HTR-8/SVneo (cell line): ENCODE measurements around the gene IFITM2.
"Not testable (repeated sequence)": the region's sequence is repeated elsewhere in the genome, so short reads cannot be mapped to it uniquely, and the experiment has no call there.

Experiments
- DNase-seq: peaks from one replicate; pipeline ENCODE4 v3.0.0; 2011; ENCODE audit warnings: low spot score, mixed read lengths; ENCODE audit not compliant: insufficient read length
- FAIRE-seq: peaks from 2 replicates; lab custom pipeline; 2011; peaks lifted over from hg19 to GRCh38; lab: Jason Lieb, UNC

Gene IFITM2

DNA sequence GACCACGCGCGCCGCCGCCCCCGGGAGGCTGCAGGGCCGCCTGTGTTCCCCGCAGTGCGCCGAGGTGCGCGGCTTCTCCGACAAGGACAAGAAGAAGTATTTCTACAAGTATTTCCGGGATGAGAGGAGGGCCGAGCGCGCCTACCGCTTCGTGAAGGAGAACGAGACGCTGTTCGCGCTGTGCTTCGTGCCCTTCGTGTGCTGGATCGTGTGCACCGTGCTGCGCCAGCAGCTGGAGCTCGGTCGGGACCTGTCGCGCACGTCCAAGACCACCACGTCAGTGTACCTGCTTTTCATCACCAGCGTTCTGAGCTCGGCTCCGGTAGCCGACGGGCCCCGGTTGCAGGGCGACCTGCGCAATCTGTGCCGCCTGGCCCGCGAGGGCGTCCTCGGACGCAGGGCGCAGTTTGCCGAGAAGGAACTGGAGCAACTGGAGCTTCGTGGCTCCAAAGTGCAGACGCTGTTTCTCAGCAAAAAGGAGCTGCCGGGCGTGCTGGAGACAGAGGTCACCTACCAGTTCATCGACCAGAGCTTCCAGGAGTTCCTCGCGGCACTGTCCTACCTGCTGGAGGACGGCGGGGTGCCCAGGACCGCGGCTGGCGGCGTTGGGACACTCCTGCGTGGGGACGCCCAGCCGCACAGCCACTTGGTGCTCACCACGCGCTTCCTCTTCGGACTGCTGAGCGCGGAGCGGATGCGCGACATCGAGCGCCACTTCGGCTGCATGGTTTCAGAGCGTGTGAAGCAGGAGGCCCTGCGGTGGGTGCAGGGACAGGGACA, 26.7 kb upstream of the IFITM2 start:
- FAIRE-seq (no peak), DNase-seq (no peak)

DNA sequence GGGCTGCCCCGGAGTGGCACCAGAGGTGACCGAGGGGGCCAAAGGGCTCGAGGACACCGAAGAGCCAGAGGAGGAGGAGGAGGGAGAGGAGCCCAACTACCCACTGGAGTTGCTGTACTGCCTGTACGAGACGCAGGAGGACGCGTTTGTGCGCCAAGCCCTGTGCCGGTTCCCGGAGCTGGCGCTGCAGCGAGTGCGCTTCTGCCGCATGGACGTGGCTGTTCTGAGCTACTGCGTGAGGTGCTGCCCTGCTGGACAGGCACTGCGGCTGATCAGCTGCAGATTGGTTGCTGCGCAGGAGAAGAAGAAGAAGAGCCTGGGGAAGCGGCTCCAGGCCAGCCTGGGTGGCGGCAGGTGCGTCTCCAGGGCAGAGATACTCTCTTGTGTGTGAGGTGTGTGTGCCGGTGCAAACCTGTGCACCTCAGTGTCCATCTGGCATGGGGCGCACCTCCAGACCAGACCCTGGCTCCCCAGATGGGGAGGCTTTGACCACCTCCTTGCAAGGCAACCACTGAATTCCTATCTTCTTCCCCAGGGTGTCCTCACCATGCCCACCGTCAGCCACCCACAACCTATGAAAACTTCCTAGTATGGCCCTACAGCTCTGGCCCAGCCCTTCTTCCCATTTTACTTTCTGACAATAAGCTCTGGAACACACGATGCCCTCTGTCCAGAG, 26.0 kb upstream of the IFITM2 start:
- no peak for FAIRE-seq
- DNase-seq = no peak

DNA sequence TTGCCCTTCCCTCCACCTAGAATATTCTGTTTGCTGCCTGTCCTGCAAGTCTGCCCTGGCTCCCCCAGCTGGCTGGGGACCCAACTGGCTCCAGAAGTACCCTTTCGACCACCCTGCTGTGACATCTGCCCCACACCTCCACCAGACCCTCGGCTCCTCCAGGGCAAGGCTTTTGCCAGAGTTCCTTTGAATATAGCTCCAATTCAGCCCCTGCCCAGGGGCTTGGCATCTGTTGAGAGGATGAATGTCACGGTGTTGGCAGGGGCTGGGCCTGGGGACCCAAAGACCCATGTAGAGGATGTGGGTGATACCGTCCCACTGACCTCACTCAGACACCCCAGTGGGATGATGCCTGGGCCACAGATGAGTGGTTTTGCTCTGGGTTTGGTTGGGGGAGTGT, 25.4 kb upstream of the IFITM2 start:
- DNase-seq (no peak), FAIRE-seq (no peak)

DNA sequence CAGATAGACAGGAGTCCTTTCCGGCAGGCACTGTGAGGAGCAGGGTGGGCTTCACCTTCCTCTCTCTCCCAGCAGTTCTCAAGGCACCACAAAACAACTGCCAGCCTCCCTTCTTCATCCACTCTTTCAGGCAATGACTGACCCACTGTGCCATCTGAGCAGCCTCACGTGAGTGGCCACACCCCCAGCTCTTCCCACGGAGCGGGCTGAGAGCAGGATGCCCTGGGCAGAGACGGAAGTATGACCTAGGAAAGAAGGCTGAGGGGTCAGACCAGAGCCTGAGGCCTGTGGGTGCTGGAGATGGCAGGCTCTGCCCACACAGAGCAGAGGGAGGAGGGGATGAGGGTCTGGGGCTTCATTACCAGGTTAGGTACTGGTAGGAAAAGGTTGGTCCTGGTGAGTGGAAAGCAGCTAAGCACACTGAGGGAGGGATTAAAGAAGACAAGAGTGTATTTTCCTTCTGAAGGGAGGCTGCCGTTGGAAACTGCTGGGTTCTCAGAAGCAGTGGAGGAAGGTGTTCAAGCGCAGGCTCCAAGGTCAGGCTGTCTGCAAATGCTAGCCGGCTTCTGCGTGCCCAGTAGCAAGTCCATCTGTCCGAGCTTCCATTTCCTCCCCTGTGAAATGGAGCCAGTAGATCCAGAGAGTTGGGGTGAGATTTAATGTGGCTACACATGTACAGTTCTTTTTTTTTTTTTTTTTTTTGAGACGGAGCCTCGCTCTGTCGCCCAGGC, 24.8 kb upstream of the IFITM2 start:
- FAIRE-seq (peak; percentile 16), DNase-seq (no peak)

DNA sequence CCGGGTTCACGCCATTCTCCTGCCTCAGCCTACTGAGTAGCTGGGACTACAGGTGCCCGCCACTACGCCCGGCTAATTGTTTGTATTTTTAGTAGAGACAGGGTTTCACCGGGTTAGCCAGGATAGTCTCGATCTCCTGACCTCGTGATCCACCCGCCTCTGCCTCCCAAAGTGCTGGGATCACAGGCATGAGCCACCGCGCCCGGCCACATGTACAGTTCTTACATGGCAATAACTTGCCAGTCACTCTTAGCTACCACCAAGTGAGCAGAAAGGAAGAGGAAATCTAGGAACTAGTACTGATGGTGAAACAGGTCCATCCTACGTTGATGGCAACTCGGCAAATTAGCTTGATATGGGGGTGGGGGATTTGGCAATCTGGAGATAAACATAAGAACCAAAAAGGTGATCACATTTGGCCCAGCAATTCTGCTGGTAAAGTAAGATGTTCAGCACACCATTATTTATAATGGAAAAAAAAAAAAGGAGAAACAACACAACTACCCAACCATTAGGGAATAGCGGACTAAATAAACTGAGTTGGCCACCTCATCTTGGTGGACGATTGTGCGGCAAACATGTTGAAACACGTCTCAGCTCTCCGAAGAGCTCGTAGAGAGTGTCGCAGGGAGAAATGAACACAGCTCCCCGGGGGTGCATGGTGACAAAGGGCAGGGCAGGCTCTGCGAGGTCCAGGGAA, 24.1 kb upstream of the IFITM2 start:
- no peak for FAIRE-seq

DNA sequence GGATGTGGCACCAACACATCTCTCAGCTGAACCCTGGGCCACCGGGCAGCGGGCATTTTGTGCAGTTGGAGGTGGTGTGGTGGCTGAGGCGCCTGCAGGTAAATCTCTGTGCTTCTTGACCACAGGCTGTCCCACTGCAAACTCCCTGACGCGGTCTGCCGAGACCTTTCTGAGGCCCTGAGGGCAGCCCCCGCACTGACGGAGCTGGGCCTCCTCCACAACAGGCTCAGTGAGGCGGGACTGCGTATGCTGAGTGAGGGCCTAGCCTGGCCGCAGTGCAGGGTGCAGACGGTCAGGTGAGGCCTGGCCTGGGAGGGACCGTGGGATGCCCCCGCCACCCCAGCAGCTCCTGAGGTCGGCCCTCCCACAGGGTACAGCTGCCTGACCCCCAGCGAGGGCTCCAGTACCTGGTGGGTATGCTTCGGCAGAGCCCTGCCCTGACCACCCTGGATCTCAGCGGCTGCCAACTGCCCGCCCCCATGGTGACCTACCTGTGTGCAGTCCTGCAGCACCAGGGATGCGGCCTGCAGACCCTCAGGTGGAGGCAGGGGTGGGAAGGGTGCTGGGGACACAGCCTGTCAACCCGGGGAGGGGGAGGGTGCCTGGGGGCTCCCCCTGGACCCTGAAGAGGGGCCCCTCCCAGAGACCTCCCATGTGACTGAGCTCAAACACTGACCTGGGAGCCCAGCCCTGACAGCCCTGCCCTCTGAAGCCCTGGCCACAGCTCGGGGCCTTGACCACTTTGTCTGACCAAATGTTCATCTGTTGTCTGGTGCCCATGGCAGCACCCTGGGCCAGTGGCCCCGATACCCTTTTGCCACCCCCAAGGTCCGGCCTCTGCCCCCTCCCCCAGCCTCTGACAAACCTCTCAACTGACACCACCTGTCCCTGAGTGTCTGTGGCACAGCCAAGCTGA, 23.3 kb upstream of the IFITM2 start:
- DNase-seq (no peak), FAIRE-seq (no peak)

More for the DNA sequence above, 24.1 kb upstream of the IFITM2 start:
- no peak for DNase-seq

DNA sequence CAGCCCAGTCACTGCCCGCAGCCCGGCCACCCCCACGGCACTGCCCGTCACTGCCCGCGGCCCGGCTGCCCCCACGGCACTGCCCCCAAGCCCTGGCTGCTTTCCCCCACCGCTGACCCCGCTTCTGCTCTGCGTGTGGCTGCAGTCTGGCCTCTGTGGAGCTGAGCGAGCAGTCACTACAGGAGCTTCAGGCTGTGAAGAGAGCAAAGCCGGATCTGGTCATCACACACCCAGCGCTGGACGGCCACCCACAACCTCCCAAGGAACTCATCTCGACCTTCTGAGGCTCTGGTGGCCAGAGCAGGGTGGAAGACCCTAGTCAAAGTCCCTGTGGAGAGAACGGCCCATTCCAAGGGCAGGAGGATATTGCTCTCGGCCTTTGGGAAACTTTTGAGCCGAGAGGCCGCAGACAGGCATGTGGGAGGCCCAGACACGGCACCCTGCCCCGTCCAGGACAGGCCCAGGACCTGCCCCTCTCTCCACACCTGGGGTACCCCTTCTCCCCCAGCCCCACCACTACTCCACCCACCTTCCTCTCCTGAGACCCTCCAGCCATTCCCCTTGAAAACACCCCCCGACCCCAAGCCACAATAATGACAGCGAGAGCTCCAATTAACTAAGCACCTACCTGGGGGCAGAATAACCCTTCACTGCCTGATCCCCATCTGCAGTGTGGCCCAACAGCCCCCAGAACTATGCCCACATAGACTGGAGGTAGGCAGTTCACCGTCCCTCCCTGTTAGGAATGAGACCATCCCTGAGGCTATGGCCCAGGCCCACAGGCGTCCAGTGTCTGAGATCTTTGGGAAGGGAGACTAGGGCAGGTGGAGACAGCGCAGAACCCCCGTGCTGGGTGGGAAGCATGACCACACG, 22.4 kb upstream of the IFITM2 start:
- FAIRE-seq (no peak), DNase-seq (no peak)

DNA sequence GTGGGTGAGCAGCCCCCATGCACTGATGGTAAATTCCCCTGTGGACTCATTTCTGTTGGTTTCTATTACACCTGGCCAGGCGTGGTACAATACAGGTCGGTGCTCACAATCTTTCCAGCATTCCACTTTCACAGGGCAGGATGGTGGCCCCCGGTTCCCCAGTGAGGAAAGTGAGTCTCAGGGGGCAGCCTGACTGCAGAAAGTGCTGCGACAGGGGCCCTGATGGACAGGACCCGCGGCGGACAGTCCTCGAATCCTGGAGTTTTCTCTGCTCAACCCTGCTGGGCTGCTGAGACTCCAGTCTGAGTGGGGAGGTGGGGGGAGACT, 21.8 kb upstream of the IFITM2 start:
- no peak for FAIRE-seq
- DNase-seq = no peak

DNA sequence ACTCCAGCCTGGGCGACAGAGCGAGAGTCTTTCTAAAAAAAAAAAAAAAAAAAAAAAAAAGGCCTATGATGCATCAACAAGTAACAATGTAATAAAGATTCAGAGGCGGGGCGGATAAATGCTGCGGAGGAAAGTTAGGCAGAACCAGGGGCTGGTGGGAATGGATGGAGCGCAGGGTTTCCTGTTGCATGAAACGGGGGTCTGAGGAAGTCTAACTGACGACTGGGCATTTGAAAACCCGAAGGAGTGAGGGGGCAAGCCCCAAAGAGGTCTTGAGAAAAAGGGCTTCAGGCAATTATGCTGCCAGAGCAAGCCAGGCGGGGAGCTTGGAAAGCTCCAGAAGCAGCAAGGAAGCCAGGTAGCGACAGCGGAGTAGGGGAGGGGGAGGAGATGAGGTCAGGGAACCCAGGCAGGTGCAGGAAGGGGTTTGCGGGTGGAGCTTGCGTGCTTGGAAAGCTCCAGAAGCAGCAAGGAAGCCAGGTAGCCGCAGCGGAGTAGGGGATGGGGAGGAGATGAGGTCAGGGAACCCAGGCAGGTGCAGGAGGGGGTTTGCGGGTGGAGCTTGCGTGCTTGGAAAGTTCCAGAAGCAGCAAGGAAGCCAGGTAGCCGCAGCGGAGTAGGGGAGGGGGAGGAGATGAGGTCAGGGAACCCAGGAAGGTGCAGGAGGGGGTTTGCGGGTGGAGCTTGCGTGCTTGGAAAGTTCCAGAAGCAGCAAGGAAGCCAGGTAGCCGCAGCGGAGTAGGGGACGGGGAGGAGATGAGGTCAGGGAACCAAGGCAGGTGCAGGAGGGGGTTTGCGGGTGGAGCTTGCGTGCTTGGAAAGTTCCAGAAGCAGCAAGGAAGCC, 20.4 kb upstream of the IFITM2 start:
- not testable (repeated sequence) for FAIRE-seq, DNase-seq

DNA sequence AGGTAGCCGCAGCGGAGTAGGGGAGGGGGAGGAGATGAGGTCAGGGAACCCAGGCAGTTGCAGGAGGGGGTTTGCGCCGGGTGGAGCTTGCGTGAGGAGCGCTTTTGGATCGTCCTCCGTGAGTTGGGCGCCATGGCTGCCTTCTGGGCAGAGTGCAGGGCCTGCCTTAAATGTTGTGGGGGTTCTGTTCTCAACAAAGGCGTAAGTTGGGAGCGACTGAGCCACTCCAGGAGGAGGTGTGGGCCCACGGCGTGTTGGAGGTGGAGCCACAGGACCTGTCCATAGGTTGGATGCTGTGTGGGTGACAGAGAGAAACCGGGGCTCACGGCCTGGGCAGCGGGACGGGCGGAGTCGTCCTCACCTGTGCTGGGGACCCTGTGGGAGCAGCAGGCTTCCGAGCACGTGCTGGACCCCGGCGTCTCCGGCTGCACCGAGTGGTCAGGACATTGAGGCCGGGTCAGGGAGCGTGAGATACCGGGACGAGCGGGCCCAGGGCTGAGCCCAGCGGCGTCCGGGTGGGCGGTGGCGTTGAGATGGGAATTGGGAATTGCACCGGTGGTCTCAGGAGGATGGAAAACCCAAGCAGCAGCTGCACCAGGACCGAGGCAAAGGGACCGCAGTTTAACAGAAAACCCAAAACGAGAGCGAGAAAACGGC, 19.7 kb upstream of the IFITM2 start:
- DNase-seq = no peak
- FAIRE-seq = no peak

DNA sequence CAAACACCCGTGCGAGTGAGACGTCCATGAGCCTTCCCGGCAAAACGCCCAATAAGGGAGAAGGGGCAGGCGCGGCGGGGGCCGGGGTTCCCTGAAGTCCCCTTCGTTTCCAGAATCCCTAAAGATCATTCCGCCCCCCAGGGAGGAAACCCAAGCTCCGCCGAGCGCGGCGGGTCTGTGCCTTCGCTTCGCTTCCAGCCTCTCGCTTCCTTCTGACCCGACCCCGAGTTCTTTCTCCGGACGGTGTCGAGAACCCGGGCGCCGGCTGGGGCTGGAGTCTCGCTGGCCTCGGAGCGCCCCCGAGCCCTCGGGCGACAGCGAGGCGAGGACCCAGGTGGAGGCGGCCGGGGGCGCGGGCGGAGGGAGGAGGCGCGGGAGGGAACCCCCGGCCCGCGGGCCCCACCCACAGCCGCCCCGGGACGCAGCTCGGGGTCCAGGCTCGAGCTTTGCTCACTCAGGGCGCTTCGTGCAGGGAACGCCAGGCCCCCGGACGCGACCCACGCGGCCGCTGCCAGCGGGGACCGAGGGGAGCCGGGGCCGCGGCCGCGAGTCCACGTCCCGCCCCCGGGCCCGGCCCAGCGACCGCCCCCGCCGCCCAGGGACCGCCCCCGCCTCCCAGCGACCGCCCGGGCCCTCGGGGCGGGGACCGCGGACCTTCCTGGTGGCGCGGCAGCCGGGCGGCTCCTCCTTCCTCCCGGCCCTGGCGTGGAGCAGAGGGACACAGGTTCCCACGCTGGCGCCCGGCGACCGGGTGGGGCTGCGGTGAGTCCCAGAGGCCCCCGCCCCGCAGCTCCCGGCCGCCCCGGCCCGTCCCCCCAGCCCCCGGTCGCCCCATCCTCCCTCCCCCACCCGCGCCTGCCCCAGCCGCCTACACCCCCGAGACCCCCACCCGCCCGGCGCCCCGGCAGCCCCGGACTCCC, 18.9 kb upstream of the IFITM2 start, which contains the start of gene PGGHG:
Gene PGGHG (plus strand): TSS at position 649 of the 920 bp plus-strand sequence. CDS start 691 bp downstream, outside the sequence.
- DNase-seq = peak; percentile 81
- peak; percentile 54 for FAIRE-seq

DNA sequence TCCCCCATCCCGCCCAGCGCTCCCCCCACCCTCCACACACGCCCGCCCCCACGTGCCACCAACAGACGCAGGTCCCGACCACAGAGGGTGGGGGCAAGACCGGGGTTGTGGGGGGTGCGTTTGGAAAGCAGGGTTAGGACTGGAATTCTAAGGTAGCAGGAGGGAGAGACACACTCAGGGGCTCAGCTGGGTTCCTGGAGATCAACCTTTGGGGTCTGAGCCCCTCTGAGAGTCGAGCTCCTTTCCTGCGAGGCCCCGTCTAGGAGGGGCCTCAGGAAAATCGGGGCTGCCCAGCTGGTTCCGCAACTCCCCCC, 18.3 kb upstream of the IFITM2 start:
- no peak for FAIRE-seq
- DNase-seq = no peak

DNA sequence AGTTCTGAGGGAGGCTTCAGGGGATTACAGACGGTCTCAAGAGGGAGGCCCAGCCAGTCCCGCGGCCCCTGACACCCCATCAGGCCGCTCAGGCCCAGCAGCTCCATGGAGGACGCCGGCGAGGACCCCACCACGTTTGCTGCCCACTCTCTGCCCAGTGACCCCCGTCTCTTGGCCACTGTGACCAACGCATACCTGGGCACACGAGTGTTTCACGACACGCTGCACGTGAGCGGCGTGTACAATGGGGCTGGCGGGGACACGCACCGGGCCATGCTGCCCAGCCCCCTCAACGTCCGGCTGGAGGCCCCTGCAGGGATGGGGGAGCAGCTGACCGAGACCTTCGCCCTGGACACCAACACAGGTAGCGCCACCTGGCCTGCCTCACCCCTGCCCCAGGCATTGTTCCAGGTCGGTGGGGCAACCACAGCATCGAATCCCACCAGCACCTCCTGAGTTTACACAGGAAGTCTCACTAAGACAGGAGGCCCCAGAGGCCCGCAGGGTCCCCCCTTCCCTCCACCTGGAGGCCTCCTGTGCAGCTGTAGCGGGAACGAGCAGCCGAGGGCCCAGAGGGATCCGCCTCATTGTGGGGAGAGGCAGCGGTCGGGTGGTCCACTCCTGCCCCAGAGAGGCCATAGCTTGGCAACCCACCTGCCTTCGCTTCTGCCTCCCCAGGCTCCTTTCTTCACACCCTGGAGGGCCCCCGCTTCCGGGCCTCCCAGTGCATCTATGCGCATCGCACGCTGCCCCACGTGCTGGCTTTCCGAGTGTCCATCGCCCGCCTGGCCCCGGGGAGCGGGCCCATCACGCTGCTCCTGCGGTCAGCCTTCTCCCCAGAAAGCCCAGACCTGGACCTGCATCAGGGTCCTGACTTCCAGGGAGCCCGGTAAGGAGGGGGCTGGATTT, 17.6 kb upstream of the IFITM2 start:
- no peak for FAIRE-seq
- DNase-seq = no peak

DNA sequence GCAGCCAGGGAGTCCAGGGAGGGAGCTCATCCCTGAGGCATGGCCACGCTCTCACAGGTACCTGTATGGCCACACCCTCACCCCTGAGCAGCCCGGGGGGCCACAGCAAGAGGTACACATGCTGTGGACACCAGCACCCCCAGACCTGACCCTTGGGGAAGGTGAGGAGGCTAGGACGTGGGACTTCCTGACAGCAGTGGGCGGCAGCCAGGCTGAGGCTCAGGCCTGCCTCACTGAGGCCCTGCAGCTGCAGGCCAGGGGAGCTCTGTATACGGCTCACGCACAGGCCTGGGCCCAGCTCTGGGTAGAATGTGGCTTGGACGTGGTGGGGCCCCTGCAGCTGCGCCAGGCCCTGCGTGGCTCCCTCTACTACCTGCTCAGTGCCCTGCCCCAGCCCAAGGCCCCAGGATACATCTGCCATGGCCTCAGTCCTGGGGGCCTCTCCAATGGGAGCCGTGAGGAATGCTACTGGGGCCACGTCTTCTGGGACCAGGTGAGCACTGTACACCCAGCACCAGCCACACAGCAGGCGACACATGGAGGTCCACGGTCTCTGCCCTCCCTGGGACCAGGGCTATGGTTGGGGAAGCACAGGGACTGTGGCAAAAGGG, 16.9 kb upstream of the IFITM2 start:
- no peak for DNase-seq
- FAIRE-seq = no peak
